Smooth muscle cell (in vitro differentiated cells): ENCODE results near the gene HVCN1. TPM values are rescaled to one million over a fixed set of nuclear protein-coding genes. Genes with fewer than 3 reads are reported as not detected.
"Not testable (repeated sequence)": the region's sequence is repeated elsewhere in the genome, so short reads cannot be mapped to it uniquely, and the experiment has no call there.

Experiments used
- DNase-seq: peaks from one replicate; lab custom pipeline; 2025; ENCODE audit not compliant: unreplicated experiment; lab: John Stamatoyannopoulos, UW
- H2AFZ ChIP-seq: fragments of 200-600 bp; sonication (generic); 2 replicates; pipeline ENCODE4 v1.6.0; 2016; ENCODE audit warnings: antibody characterized with exemption, low read depth, mild to moderate bottlenecking
- H3F3A ChIP-seq: fragments of 200-600 bp; sonication (generic); 2 replicates; pipeline ENCODE4 v1.6.0; 2017; ENCODE audit warnings: antibody characterized with exemption, low read depth
- H3K27ac ChIP-seq: fragments of 200-600 bp; sonication (generic); 2 replicates; pipeline ENCODE4 v1.5.1; 2016; ENCODE audit warnings: low read depth, mild to moderate bottlenecking
- H3K27me3 ChIP-seq: fragments of 200-600 bp; sonication (generic); 2 replicates; pipeline ENCODE4 v1.6.1; 2016; ENCODE audit warnings: low read depth, mild to moderate bottlenecking
- H3K36me3 ChIP-seq: fragments of 200-600 bp; sonication (generic); 2 replicates; pipeline ENCODE4 v1.5.1; 2016; ENCODE audit warnings: low read depth
- H3K4me1 ChIP-seq: fragments of 200-600 bp; sonication (generic); 2 replicates; pipeline ENCODE4 v1.5.1; 2016; ENCODE audit warnings: low read depth
- H3K4me2 ChIP-seq: fragments of 200-600 bp; sonication (generic); 2 replicates; pipeline ENCODE4 v1.6.0; 2016; ENCODE audit warnings: mild to moderate bottlenecking
- H3K4me3 ChIP-seq: fragments of 200-600 bp; sonication (generic); 2 replicates; pipeline ENCODE4 v1.5.1; 2016; ENCODE audit warnings: mild to moderate bottlenecking
- H3K79me2 ChIP-seq: fragments of 200-600 bp; sonication (generic); 2 replicates; pipeline ENCODE4 v1.6.0; 2016; ENCODE audit warnings: low read depth, mild to moderate bottlenecking
- H3K9ac ChIP-seq: fragments of 200-600 bp; sonication (generic); 2 replicates; pipeline ENCODE4 v1.6.0; 2016; ENCODE audit warnings: low read depth
- H3K9me3 ChIP-seq: fragments of 200-600 bp; sonication (generic); replicated peaks from 2 replicates; pipeline ENCODE4 v1.5.1; 2016; ENCODE audit warnings: low read depth
- H4K20me1 ChIP-seq: fragments of 200-600 bp; sonication (generic); 2 replicates; pipeline ENCODE4 v1.6.0; 2016; ENCODE audit warnings: low read depth
- WGBS: methylation state at CpG from one replicate; pipeline ENCODE4 v1.1.7; 2016; ENCODE audit warnings: low lambda C conversion rate; 5-methylcytosine and 5-hydroxymethylcytosine counted together
- polyA plus RNA-seq: library from polyadenylated mRNA; unstranded; fragments of >200 nt; fragmentation: Nextera tagmentation; extraction: Ambion mirVana; gene quantifications from 2 replicates; pipeline ENCODE4 v1.2.1, GENCODE V29; 2016
- total RNA-seq: library from RNA; depleted of rRNA; stranded (reverse); fragments of >200 nt; gene quantifications from 2 replicates; pipeline ENCODE4 v1.2.3, GENCODE V29; 2014
- TF ChIP-seq, protein P1 (sequence below): fragments of 200-600 bp; sonication (generic); IDR thresholded peaks from 2 replicates; pipeline ENCODE4 v1.5.1; 2017; ENCODE audit warnings: borderline replicate concordance, mild to moderate bottlenecking, antibody characterized with exemption; ENCODE audit not compliant: insufficient read depth, poor library complexity, severe bottlenecking

HVCN1 gene
- total and polyA plus RNA-seq, 2 experiments from 2014 or later: 4.6 to 5.5 TPM

DNA sequence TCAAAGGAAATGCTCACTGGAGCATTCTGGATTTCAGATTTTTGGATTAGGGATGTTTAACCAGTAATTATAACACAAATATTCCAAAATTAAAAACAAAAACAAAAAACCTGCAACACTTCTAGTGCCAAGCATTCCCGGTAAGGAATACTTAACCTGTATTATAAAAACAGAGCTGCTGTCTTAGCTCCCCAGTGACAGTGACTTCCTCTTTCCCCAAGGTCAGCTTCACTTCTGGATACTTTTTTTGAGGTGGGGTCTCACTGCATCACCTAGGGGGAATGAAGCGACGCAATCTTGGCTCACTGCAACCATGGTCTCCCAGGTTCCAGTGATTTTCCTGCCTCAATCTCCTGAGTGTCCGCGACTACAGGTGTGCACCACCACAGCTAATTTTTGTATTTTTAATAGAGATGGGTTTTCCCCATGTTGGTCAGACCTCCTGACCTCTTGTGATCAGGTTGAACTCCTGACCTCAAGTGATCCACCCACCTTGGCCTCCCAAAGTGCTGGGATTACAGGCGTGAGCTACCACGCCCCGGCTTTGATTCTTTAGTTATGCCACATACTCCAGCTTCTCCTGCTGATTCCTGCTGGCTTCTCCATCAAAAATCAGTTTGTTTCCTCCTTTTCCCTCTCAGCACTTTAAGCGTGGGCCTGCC is 37.9 kb upstream of the HVCN1 start:
- Histone ChIP-seq H2AFZ (no peak overlapping the region), H3K79me2 (peaks cover 55% of the 10 kb centered on the region), H3K4me2 (no peak overlapping the region), H3K9ac (no peak overlapping the region), H3K36me3 (peaks cover 24% of the 10 kb centered on the region), H3K9me3 (no peaks in the 10 kb centered on the region), H3K27ac (no peak overlapping the region), H3F3A (no peaks in the 10 kb centered on the region), H3K27me3 (no peaks in the 10 kb centered on the region), H3K4me3 (no peak overlapping the region), H4K20me1 (peaks cover 75% of the 10 kb centered on the region), H3K4me1 (no peaks in the 10 kb centered on the region)
- 96% methylated on average over 9 of the region's 9 CpGs for WGBS
- TF ChIP-seq, protein P1, sequence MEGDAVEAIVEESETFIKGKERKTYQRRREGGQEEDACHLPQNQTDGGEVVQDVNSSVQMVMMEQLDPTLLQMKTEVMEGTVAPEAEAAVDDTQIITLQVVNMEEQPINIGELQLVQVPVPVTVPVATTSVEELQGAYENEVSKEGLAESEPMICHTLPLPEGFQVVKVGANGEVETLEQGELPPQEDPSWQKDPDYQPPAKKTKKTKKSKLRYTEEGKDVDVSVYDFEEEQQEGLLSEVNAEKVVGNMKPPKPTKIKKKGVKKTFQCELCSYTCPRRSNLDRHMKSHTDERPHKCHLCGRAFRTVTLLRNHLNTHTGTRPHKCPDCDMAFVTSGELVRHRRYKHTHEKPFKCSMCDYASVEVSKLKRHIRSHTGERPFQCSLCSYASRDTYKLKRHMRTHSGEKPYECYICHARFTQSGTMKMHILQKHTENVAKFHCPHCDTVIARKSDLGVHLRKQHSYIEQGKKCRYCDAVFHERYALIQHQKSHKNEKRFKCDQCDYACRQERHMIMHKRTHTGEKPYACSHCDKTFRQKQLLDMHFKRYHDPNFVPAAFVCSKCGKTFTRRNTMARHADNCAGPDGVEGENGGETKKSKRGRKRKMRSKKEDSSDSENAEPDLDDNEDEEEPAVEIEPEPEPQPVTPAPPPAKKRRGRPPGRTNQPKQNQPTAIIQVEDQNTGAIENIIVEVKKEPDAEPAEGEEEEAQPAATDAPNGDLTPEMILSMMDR: no peak
- no peak for DNase-seq

DNA sequence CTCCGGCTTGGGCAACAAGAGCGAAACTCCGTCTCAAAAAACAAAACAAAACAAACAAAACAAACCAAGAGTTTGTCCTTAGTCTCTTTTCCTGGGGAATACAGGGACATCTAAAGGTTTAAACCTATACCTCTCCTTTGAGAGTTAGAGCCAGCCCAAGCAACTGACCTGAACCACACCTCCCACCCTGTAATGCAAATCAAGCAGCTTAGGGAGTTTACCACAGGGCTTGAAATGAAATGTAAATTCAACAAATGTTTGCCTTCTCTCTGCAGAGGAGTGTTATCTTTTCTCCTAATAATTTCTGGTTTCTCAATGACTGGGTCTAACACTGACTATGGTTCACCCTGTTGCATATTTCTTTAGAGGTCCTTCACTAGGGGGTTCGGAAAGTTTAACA is 37.1 kb upstream of the HVCN1 start:
- Histone ChIP-seq H3K79me2 (peaks cover 49% of the 10 kb centered on the region), H3K27ac (no peak overlapping the region), H3K36me3 (peaks cover 28% of the 10 kb centered on the region), H3K9ac (no peak overlapping the region), H3K9me3 (no peaks in the 10 kb centered on the region), H4K20me1 (peaks cover 70% of the 10 kb centered on the region), H3K4me3 (no peak overlapping the region), H3K4me2 (no peak overlapping the region), H2AFZ (no peak overlapping the region), H3F3A (no peaks in the 10 kb centered on the region), H3K4me1 (no peaks in the 10 kb centered on the region), H3K27me3 (no peaks in the 10 kb centered on the region)
- no peak for DNase-seq
- WGBS: 96% methylated on average over 4 of the region's 4 CpGs
- TF ChIP-seq, protein P1: no peak

GRCh38 chr12:110725267-110725666 is 36.4 kb upstream of the HVCN1 start:
- WGBS: 100% methylated on average over 4 of the region's 4 CpGs

GRCh38 chr12:110722892-110723291 is 34.0 kb upstream of the HVCN1 start:
- H3F3A ChIP-seq, H2AFZ ChIP-seq, H3K4me1 ChIP-seq, H3K9ac ChIP-seq, H3K9me3 ChIP-seq, DNase-seq, H3K27me3 ChIP-seq, H3K4me2 ChIP-seq, H3K27ac ChIP-seq, H3K4me3 ChIP-seq: not testable (repeated sequence)
- WGBS: over 99% methylated on average over 3 of the region's 3 CpGs
- H4K20me1 ChIP-seq: peaks cover 49% of the 10 kb centered on the region
- H3K36me3 ChIP-seq: peaks cover 42% of the 10 kb centered on the region
- peaks cover 22% of the 10 kb centered on the region for H3K79me2 ChIP-seq

More at GRCh38 chr12:110725267-110725666, 36.4 kb upstream of the HVCN1 start:
- Histone ChIP-seq H3K4me1 (no peaks in the 10 kb centered on the region), H2AFZ (no peak overlapping the region), H3K9ac (no peak overlapping the region), H3K27me3 (no peaks in the 10 kb centered on the region), H3F3A (no peaks in the 10 kb centered on the region), H3K79me2 (peaks cover 41% of the 10 kb centered on the region), H4K20me1 (peaks cover 63% of the 10 kb centered on the region), H3K4me3 (no peak overlapping the region), H3K36me3 (peaks cover 31% of the 10 kb centered on the region), H3K4me2 (no peak overlapping the region), H3K9me3 (no peaks in the 10 kb centered on the region), H3K27ac (no peak overlapping the region)
- TF ChIP-seq, protein P1: no peak
- no peak for DNase-seq
